Activated CD8-positive, alpha-beta memory T cell treated with anti-CD3 and anti-CD28 coated beads for 4 hours (primary cell): ENCODE data around the gene RNPS1.

ENCODE experiments used
- DNase-seq, 2 donors: peaks; one replicate each; pipeline ENCODE4 v3.0.0-alpha.2; 2020; ENCODE audit warnings: low read depth in 2 of 2

RNPS1 gene, protein sequence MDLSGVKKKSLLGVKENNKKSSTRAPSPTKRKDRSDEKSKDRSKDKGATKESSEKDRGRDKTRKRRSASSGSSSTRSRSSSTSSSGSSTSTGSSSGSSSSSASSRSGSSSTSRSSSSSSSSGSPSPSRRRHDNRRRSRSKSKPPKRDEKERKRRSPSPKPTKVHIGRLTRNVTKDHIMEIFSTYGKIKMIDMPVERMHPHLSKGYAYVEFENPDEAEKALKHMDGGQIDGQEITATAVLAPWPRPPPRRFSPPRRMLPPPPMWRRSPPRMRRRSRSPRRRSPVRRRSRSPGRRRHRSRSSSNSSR

DNA sequence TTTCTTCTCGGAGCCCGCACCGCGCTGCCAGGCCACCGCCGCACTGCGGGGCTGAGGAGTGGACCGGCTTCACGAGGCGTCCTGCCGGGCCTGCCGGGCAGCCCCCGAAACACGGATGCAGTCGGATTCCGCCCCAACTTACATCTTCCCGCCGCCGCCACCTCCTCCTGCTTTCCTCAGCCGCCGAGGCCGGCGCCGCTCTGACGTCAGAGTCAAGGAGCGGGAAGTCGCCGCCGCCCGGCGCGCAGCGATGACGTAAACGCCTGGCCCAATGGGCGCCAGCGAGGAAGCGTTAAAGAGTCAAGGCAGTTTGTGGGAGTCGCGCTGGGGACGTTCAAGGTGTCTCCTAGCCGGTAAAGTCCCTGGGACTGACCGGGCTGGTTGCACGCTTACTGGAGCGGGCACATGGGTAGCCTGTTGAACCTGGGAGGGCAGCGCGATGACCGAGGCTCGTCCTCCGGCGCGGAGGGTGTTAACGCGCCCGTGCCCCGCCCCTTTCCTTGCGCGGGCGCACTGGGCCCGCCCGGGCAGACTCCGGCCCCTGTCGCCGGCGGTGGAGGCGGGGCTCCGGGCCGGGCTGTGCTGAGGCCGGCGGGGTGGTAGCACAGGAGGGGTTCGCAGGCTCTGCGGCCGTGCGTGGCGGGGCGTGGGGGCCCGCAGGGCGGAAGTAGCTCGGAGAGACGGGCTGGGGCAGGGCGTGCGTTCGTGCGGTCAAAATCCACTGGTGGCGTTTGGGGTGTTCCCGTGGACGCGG, at the start of gene RNPS1:
RNPS1 (minus strand) TSS at position 214 of the 754 bp plus-strand sequence. CDS start 3,483 bp downstream, outside the sequence.
- DNase-seq = peak; percentile 87 to 96

DNA sequence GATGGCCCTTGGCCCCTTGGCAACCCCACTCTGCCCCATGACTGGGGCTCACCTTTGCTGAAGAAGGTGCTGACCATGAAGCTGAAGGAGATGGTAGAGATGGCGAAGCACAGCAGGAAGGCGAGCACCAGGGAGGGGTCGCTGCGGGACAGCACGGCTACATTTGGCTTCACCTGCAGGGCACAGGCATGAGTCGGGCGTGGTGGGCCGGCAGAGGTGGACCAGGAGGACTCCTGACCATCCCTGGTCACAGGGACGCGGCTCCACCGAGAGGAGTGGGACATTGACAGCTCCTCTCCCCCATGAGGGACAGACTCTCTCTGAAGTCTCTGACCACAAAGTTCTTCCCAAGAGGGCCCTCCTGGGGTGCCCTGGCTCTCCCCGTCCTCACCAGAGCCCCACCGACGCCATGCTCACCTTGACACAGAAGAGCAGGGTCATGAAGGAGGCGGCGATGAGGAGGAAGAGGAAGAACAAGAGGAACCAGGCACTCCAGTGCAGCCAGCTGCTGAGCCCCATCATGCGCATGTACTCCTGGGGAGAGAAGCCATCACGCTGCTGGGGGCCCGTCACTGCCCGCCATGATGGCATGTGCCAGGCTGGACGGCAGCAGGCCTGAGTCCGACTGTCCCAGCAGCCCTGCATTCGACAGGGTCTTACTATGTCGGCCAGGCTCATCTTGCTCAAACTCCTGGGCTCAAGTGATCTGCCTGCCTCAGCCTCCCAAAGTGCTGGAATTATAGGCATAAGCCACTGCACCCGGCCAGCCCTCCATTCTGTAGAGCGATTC, 49.5 kb upstream of the RNPS1 start:
- no peak for DNase-seq

DNA sequence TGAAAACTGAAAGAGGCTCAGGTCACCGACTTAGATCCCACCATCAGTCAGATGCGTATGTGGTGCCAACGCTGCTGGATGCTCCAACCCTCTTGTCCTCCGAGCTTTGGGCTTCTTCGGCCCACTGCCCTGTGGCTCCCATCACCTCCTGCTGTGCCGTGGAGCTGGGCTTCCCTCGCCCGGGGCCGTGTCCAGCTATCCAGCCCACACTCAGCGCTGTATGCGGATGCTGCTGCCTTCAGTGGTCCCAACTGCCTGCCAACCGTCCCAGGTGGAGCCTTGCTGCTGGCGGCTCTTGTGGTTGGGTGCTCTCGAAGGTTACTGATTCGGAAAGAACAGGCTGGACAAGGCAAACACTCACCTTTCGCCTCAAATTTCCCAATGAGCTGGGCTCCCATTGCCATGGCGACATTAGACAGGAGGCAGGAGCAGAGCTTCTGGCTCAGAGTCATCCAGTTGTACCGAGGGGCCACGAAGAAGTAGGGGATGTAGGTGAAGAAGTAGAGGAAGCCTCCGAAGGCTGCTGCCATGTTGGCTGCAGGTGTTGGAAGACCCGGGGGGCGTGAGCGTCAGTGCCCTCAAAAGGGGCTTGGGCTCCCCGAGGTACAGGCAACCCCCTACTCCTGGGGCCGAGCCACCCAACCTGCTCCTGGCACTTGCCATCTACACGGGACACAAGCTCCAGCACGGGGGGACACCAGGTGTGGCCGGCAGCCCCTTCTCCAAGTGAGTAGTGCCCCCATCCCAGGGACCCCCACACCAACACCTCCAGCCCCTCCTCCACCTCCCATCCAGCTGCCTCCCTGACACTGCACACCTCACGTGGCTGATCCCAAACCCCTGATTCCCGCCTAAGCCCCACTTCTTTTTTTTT, 40.4 kb upstream of the RNPS1 start:
- no peak for DNase-seq

DNA sequence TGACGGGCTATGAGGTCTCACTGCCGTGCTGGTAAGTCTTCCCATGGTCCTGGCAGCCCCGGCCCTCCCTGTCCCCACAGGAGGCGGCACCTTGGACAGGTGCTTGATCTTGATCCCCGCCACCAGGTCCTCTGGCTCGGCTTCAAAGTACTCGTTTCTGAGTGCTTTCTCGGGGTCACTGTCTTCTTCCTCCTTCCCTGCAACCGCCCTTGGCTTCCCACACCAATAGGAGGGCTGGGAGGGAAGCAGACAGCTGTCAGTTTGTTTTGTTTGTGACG, 31.9 kb upstream of the RNPS1 start:
- DNase-seq = no peak

DNA sequence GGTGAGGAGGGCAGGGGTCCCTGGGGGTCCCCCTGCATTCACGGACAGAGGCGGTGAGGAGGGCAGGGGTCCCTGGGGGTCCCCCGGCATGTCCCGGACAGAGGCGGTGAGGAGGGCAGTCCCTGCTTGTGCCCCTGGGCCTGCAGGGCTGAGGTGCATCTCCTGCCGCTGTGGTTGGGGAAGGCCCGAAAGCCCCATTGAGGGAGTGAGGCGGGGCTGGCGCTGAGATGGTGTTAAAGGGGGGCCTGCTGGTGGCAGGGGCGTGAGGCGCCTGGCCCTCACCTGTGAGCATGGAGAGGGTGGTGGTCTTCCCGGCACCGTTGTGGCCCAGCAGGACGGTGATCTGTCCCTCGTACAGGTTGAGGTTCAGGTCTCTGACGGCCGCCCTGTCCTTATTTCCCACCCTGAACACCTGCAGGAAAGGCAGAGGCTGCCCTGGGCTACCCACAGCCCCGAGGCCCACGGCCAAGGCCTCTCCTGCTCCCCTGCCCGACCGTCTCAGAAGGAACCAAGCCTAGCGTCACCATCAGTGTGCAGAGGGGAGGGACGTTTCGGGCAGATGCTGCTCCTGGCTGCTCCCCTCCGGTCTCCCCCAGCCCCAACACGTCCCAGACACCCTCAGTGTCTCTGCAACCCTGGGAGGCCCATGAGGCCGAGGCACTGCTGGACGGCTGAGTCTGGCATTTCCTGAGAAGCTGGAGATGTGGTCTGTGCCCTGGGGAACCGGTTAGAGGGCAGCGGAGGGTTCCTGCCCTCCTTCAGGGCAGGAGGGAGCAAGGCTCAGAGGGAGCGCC, 31.4 kb upstream of the RNPS1 start:
- DNase-seq = no peak

DNA sequence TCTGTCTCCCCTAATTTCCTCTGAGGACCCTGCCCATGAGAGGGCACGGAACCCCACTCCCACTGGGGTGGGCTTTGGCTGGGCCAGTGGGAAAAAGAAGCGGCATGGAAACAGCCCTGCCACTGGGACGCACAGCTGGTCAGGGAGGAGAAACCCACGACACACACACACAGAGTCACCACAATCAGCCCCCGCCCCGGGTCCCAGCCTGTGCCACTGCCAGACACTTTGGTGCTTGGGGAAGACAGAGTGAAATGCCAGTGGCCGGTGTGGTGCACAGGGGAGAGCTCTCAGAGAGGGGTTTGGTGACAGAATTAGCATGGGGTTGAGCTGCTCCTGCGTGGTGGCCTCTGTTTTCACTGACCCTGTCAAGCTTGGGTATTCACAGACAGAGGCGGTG, 30.7 kb upstream of the RNPS1 start:
- no peak for DNase-seq

DNA sequence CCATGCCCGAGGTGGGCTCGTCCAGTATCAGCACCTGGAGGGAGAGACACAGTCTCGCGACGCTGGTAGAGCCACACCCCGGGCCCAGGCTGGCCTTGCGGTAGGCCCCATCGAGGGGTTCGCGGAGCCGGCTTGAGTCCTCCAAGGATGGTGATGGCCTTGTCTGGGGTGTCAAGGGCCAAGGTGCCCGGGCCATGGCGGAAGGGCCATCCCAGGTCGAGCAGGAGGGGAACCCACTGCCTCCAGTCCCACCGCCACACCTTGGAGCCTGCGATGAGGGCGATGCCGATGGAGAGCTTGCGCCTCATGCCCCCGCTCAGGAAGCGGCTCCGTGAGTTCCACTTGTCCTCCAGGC, 29.6 kb upstream of the RNPS1 start:
- DNase-seq = no peak

DNA sequence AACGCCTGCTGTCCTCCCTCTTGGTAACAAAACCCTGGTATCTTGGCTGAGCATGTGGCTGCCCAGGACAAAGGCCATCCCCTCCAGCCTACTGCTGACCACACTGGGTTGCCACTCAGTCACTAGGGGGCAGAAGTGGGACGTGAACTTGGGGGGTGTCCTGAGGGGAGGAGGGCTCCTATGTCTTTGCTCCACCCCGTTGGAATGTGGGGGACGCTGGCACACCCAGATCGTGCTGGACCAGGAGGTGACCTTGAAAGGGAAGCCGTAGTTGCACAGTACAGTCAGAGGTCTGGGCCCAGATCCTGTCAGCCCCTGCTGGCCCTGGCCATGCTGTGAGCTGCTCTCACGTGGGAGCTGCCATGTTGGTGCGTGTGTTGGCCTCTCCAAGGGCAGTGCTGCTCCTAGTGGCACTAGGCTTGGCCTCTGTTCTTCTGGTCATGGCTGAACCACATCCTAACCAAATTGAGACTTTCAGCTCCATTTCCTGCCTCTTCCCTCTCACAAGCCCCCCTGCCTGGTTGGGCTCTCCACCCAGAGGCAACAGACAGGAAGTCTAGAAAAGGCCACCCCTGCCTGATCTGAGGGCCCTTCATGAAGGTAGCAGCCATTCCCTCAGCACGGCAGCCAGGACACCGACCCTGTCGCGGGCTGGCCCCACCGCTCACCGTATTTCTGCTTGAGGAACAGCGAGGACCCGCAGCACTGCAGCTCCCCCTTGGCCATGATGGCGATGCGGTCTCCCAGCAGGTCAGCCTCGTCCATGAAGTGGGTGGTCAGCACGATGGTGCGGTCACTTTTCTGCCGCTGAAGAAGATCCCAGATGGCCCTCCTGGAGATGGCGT, 29.0 kb upstream of the RNPS1 start:
- DNase-seq = no peak

DNA sequence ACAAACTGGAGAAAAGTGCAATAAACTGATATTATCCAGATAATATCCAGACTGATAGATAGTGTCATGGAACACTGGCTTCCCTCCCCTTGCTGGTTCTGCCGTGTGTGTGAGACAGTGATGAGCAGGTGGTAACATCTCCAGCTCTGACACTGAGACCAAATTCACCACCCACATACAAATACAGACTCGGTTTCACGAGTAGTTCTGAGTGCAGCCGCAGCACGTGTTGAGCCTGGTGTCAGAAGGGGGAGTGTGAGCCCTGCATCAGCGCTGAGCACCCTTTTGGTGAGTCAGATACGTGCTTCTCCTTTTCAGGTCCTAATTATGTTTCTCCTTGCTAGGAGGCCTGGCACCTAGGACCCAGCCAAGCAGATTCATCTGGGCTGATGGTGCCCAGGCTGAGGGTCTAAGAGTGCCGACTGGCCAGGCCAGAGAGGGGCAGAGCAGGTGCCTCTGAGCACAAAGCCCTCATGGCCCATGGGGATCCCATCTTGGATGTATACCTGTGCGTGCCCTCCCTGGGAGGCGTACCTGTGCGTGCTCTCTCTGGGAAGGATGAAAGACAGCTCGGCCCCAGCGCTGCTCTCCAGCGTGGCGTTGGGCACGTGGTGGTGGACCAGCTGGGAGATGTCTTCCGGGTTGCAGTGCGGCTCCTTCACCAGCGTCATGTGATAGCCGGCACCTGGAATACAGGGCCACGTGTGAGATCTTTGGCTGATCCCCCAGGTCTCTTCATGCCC, 27.3 kb upstream of the RNPS1 start:
- DNase-seq = no peak

DNA sequence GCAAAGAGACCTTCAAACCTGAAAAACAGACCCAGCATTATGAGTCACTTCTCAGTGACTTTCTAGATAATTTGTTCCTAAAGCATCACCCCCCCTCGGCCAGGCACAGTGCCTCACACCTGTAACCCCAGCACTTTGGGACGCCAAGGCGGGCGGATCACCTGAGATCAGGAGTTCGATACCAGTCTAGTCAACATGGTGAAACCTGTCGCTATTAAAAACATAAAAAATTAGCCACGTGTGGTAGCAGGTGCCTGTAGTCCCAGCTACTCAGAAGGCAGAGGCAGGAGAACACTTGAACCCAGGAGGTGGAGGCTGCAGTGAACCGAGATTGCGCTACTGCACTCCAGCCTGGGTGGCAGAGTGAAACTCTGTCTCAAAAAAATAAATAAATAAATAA, 24.3 kb upstream of the RNPS1 start:
- DNase-seq = no peak

DNA sequence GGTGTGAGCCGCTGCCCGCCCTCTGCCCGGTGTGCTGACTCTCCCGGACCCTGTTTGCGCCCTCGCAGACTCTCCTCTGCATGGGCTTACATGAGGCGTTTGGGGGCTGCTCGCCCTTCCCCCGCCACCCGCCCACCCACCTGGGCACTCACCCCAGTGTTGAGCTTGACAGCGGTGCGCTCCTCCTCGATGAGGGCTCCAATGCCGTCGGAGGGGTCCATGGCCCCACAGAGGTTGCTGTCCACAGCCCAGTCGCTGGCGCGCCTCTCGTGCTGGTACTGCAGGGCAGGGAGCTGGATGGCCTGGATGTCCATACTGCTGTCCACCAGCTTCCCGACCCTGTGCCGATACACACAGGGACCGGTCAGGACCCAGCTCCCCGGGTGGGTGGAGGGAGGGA, 21.4 kb upstream of the RNPS1 start:
- no peak for DNase-seq

DNA sequence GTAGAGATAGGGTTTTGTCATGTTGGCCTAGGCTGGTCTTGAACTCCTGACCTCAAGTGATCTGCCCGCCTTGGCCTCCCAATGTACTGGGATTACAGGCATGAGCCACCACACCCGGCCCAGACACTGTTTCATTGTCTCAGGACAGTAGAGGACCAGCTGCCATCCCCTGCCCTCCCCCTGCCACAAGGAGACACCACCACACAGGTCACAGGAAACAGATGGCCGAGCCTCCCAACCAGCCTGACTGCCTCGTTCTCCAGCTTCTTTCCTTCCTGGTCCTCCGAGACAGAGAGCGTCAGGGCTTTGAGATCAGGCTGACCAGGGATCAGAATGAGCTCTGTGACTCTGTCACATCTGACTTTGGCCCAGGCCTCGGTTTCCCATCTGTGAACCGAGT, 20.8 kb upstream of the RNPS1 start:
- DNase-seq = no peak

DNA sequence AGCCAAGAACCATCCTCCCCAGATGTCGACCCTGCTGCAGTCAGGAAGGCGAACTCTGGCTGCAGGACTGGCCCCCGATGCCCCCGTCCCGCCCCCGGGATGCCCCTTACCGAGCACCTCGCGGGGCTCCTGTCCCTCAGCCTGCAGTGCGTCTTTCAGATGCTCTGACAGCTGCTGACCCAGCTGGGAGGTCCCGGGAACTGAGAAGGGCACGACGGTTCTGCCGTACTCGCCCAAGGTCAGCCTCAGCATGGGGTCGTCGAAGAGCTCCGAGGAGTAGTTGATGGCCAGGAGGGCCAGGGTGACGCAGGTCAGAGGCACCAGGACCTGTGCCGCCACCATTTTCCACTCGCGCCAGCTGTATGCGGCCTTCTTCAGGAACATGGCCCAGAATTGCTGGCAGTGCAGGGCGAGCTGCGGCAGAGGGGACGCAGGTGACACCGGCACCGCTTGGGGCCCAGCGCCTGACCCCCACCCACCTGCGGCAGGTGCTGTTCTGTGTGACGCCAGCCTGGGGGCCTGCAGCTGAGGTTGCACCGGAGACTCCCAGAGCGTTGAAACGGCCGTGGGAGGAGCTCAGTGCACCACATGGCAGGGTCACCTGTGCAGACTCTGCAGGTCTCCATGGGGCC, 20.1 kb upstream of the RNPS1 start:
- no peak for DNase-seq

DNA sequence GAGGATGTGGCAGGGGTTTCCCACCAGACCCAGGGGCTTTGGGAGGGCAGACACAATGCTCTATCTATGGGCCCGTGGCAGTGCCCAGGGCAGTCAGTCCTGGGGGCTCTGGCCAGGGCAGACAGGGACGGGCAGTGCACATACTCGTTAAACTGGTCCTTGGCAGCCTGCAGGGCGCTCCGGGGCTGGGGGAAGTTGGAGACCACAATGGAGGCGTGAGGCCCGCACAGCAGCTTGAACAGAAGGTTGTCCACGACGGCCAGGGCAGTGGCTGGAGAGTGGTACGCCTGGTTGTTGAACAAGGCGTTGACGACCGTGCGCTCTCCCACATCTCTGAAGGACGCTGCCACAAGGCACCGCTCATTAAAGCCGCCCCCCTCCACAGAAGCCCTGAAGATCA, 18.6 kb upstream of the RNPS1 start:
- no peak for DNase-seq

DNA sequence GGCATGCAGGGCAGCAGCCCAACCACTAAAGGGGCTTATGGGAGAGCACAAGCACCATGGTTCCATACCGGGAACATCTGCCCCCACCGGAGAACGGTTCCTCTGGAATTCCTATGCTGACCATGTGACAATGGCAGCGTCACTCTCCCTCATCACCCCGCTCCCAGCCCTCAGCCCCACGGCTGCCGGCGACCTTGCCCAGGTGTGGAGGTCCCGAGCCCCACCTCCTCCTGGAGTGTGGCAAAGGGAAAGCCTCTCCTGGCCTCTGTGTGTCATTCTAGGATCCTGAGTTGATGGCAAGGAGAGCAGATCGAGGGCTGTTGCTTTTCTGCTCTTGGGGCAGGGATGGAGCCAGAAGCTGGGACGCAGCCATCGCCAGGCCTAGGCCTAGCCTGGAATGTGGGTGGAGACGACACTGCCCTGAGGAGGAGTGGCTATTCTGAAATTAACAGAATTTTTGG, 17.8 kb upstream of the RNPS1 start:
- no peak for DNase-seq

DNA sequence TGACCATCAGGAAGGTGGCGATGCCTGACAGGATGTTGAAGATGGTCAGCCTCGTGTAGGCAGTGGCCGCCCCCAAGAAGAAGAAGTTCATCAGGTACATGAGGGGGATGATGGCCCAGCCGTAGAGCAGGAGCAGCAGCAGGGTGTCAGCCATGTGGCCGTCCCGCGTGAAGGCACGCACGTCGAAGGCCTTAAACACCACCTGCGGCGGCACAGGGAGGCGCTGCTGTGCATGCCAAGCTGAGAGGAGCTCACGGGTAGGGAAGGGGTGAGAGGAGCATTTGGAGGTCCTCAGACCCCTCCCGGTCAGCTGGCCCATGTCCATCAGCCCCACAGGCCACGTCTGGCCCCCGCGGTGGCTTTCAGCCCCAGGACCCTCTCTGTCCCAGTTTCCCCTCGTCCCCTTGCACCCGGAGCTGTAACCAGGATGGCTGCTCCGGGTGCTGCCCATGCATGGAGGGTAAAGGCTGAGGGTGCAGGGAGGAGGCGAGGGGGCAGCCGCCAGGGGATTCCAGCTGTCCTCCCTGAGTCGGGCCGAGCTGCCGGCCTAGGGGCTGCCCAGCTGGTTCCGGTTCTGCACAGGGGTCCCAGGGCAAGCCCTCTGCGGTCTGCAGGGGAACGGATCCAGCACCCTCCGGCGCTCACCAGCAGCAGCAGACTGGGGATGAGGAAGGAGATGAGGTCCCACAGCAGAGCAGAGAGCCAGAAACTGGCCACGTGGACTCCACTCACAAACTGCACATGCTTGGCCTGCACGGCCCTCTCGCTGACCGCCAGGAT, 17.1 kb upstream of the RNPS1 start:
- no peak for DNase-seq

DNA sequence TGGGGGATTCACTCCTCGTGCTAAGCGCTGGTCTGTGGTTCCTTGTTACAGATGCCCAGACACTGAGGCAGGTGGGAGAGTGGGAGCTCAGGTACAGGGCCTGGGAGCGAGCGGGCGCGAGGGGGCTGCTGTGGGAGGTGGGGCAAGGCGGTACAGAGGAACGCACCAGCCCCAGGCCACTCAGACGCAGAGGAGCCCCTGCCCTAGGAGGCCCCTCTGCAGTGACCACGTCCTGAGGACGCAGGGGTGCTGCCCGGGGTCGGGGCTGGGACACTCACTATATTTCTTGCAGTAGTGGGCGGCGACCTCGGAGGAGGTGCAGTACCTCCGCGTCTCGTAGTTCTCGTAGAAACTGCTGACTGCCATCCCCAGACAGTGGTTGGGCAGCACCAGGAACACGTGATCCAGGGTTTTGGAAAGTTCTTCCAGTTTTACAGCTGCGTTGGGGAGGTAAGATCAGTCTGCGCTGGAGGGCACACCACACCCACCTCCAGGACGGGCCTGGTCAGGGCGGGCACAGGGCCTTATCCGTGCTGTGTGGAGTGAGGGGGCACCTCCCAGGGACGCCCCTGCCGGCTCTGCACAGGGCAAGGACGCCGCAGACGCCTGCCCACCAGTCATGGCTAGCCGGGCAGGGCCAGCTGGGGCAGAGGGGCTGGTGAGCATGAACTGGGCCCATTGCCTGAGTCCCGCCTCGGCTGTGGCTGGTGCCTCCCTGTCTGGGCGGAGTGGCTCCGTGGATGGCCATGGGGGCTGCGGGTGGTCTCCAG, 16.3 kb upstream of the RNPS1 start:
- no peak for DNase-seq
